B cell (primary cell): ENCODE results near the gene FKBP1A. TPM values are rescaled to one million over a fixed set of nuclear protein-coding genes. Genes with fewer than 3 reads are reported as not detected.
A peak's percentile ranks its signal among the peaks of the same experiment; 100 is the strongest.

Experiments
- ATAC-seq: fragments of 200-7000 bp; cut with Tn5 transposase; one replicate; pipeline ENCODE4 v1.10.0; 2021; ENCODE audit warnings: low read depth, mild to moderate bottlenecking, moderate number of reproducible peaks, moderate library complexity
- CTCF ChIA-PET: fragments of 350-600 bp; sonication (Branson Sonifier 250); formaldehyde crosslinking; loops from one replicate; lab custom pipeline; 2021; ENCODE audit warnings: antibody characterized with exemption, inconsistent platforms; lab: Charles Lee
- POLR2A ChIA-PET: fragments of 350-600 bp; sonication (Branson Sonifier 250); formaldehyde crosslinking; loops from one replicate; lab custom pipeline; 2021; ENCODE audit warnings: antibody characterized with exemption; lab: Charles Lee
- DNase-seq: peaks from one replicate; pipeline ENCODE4 v3.0.0; 2013
- H2AFZ ChIP-seq: 2 replicates; pipeline ENCODE4 v1.6.1; 2012; ENCODE audit warnings: mild to moderate bottlenecking, low read depth, low read length; ENCODE audit not compliant: insufficient read depth, poor library complexity, severe bottlenecking
- H3K27ac ChIP-seq, 2 donors: 1 replicate in 1 of 2; 2 replicates in 1 of 2; pipeline ENCODE4 v1.5.1; 2012 to 2013; ENCODE audit warnings: low read length in 2 of 2, mild to moderate bottlenecking in 2 of 2, moderate library complexity in 1 of 2
- H3K27me3 ChIP-seq, 4 experiments: fragments of 200-600 bp in 1 of 4; sonication (generic) in 1 of 4; replicated peaks in 1 of 4; 1 replicate in 2 of 4; 2 replicates in 2 of 4; pipeline versions ENCODE4 v1.6.1 to v1.7.0; 2013 to 2016; ENCODE audit warnings: low read length in 3 of 4, mild to moderate bottlenecking in 2 of 4, mixed read lengths in 1 of 4, moderate library complexity in 1 of 4; ENCODE audit not compliant: insufficient read depth in 4 of 4, control insufficient read depth in 3 of 4; ENCODE audit errors: control extremely low read depth in 1 of 4
- H3K36me3 ChIP-seq, 2 experiments: replicated peaks in 1 of 2; 1 replicate in 1 of 2; 2 replicates in 1 of 2; pipeline versions ENCODE4 v1.6.1 to v1.7.1; 2013; ENCODE audit warnings: low read length in 1 of 2; ENCODE audit not compliant: insufficient read depth in 2 of 2, control insufficient read depth in 1 of 2; ENCODE audit errors: control extremely low read depth in 1 of 2, extremely low read depth in 1 of 2
- H3K4me1 ChIP-seq, 2 donors: fragments of 200-600 bp in 1 of 2; sonication (generic) in 1 of 2; 1 replicate in 1 of 2; 2 replicates in 1 of 2; pipeline versions ENCODE4 v1.5.1 to v1.6.1; 2013 to 2017; ENCODE audit warnings: low read length in 2 of 2; ENCODE audit not compliant: control insufficient read depth in 2 of 2, insufficient read depth in 2 of 2
- H3K4me2 ChIP-seq: replicated peaks from 2 replicates; pipeline ENCODE3; 2012; ENCODE audit warnings: mild to moderate bottlenecking, low read depth, low read length; ENCODE audit not compliant: poor library complexity, severe bottlenecking
- H3K4me3 ChIP-seq, 5 experiments: fragments of 200-600 bp in 1 of 5; sonication (generic) in 1 of 5; 1 replicate in 3 of 5; 2 replicates in 2 of 5; pipeline versions ENCODE4 v1.5.1 to v1.7.0; 2011 to 2016; ENCODE audit warnings: low read length in 4 of 5, mild to moderate bottlenecking in 4 of 5, low read depth in 2 of 5, control low read depth in 1 of 5, moderate library complexity in 1 of 5; ENCODE audit not compliant: insufficient read depth in 1 of 5; ENCODE audit errors: control extremely low read depth in 1 of 5, extremely low read depth in 1 of 5
- H3K79me2 ChIP-seq: fragments of 200-600 bp; sonication (generic); one replicate; pipeline ENCODE4 v1.6.0; 2016; ENCODE audit warnings: low read length; ENCODE audit not compliant: control insufficient read depth, insufficient read depth
- H3K9ac ChIP-seq: fragments of 200-600 bp; sonication (generic); 2 replicates; pipeline ENCODE4 v1.6.1; 2017; ENCODE audit warnings: mild to moderate bottlenecking, low read length, moderate library complexity
- H3K9me3 ChIP-seq, 3 donors: one replicate each; pipeline versions ENCODE4 v1.6.1 to v1.7.1; 2013; ENCODE audit warnings: low read length in 2 of 3; ENCODE audit not compliant: control insufficient read depth in 2 of 3, insufficient read depth in 1 of 3; ENCODE audit errors: control extremely low read depth in 1 of 3
- H4K20me1 ChIP-seq: 2 replicates; pipeline ENCODE4 v1.6.0; 2012; ENCODE audit warnings: mild to moderate bottlenecking, low read length; ENCODE audit not compliant: insufficient read depth, control insufficient read depth, poor library complexity, severe bottlenecking
- H3K27ac Mint-ChIP-seq: one replicate; pipeline ENCODE4 v1.8.0; 2021; ENCODE audit warnings: mixed read lengths
- H3K27me3 Mint-ChIP-seq: one replicate; pipeline ENCODE4 v1.8.0; 2021; ENCODE audit warnings: mixed read lengths
- H3K4me1 Mint-ChIP-seq: one replicate; pipeline ENCODE4 v1.8.0; 2021; ENCODE audit warnings: mixed read lengths
- H3K4me3 Mint-ChIP-seq: one replicate; pipeline ENCODE4 v1.8.0; 2021; ENCODE audit warnings: mixed read lengths
- H3K9me3 Mint-ChIP-seq: one replicate; pipeline ENCODE4 v1.8.0; 2022; ENCODE audit warnings: mixed read lengths; ENCODE audit not compliant: insufficient read depth
- CTCF ChIP-seq: fragments of 200-600 bp; IDR thresholded peaks from one replicate; pipeline ENCODE4 v1.8.0; 2022; ENCODE audit warnings: antibody characterized with exemption, mild to moderate bottlenecking
- WGBS: methylation state at CpG from one replicate; pipeline ENCODE4 v1.1.5; 2013; ENCODE audit warnings: missing lambda C conversion rate; ENCODE audit not compliant: insufficient coverage; 5-methylcytosine and 5-hydroxymethylcytosine counted together
- intact Hi-C: fragments of 100-400 bp; cut with micrococcal nuclease; formaldehyde crosslinking; loops from one replicate; pipeline ENCODE4 v1.10.0; 2022
- polyA plus RNA-seq: library from polyadenylated mRNA; depleted of rRNA; stranded (reverse); fragments of >200 nt; gene quantifications from 2 replicates; pipeline ENCODE4 v1.2.3, GENCODE V29; 2012
- total RNA-seq, 2 donors: library from RNA; stranded (reverse); fragments of 120-200 nt in 1 of 2; gene quantifications; 1 replicate in 1 of 2; 2 replicates in 1 of 2; pipeline versions ENCODE4 v1.2.3 to v1.2.4, GENCODE V29; 2013 to 2022

Gene FKBP1A
- total and polyA plus RNA-seq, 2 donors (not counting 1 experiment from before 2014, with no cell fraction given): 86.3 to 86.7 TPM

DNA sequence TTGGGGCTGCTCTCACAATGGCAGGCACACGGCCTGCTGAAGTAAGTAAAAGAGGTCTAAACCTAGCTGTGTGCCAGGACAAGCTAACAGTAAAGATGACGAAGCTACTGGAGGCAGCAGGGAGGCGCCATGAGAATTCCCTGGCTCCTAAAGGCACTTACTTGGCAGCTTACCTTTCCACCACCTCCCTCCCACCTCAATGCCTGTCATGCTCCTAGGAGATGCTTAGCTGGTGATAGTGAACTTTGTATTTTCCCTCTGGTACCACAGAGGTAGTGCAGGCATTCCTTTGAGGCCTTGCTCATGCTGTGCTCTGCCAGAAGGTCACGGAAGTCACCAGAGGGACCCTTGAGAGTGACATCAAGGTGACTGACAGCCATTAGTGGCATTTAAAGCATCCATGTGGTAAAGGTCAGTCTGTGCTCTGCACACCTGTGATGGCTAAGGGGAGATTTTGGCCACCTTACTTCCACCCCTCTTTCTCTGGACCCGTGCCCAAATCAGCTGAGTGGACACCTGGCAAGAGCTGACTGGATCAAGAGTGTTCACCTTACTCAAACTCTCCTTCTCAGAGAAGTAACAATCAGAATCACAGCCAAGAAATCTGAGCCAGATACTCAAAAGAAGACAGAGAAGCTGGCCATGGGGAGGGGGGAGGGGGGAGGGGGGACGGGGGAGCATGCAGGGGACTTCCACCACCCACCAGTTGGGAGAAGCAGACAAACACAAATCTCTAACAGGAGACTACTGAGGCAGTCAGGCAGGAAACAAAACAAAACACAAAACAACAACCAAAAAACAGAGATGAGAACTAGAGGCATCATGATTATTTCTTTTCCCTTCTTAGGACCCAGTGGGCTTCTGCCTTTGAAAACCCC, 2.9 kb downstream of the FKBP1A start:
- peaks cover 84% of the 10 kb centered on the region for H3K4me1 Mint-ChIP-seq
- Histone ChIP-seq H3K36me3 (peaks cover 0 to 15% of the 10 kb centered on the region in 2 experiments), H3K9ac (no peak overlapping the region), H3K79me2 (peaks cover 78% of the 10 kb centered on the region), H3K27ac (peak overlapping the region; percentile 28 to 82), H3K4me3 (no peak overlapping the region), H3K27me3 (no peaks in the 10 kb centered on the region), H4K20me1 (peaks cover 66% of the 10 kb centered on the region), H3K4me2 (peak overlapping the region; percentile 78), H2AFZ (no peak overlapping the region), H3K9me3 (no peaks in the 10 kb centered on the region), H3K4me1 (peaks cover 69 to 71% of the 10 kb centered on the region in 2 donors)
- no peak for DNase-seq
- ChIA-PET CTCF (interaction anchor here (4.5 kb wide), 1 partner anchor 47 kb away, joined by 37 read pairs; no protein-coding TSS in a partner anchor), POLR2A (no interaction called here)
- TF ChIP-seq CTCF: no peak
- ATAC-seq: no peak
- H3K4me3 Mint-ChIP-seq: peak overlapping the region; percentile 92
- intact Hi-C loops: loop anchor here (5.0 kb wide), 1 partner anchor 1082 kb away; the partner anchor contains the start of gene SNRPB
- H3K27ac Mint-ChIP-seq: peak overlapping the region; percentile 81
- H3K9me3 Mint-ChIP-seq: no peaks in the 10 kb centered on the region
- H3K27me3 Mint-ChIP-seq: no peaks in the 10 kb centered on the region
- 67% methylated on average over 3 of the region's 6 CpGs for WGBS
